Right renal cortex interstitium (tissue), 3 donors: ENCODE results near the gene ARPC4. TPM values are rescaled to one million over a fixed set of nuclear protein-coding genes. Genes with fewer than 3 reads are reported as not detected.

Experiments used
- DNase-seq, 3 donors: peaks; one replicate each; pipeline ENCODE4 v3.0.0-alpha.2; 2013; ENCODE audit warnings: low read depth in 3 of 3, low spot score in 2 of 3
- polyA plus RNA-seq, 3 donors: library from polyadenylated mRNA; unstranded; fragments of 120-200 nt; gene quantifications; one replicate each; pipeline ENCODE4 v1.2.1, GENCODE V29; 2013; ENCODE audit not compliant: insufficient read length in 3 of 3

Gene ARPC4
- 100 to 1,000 TPM; 146 to 156 (median 154) TPM for polyA plus RNA-seq

DNA sequence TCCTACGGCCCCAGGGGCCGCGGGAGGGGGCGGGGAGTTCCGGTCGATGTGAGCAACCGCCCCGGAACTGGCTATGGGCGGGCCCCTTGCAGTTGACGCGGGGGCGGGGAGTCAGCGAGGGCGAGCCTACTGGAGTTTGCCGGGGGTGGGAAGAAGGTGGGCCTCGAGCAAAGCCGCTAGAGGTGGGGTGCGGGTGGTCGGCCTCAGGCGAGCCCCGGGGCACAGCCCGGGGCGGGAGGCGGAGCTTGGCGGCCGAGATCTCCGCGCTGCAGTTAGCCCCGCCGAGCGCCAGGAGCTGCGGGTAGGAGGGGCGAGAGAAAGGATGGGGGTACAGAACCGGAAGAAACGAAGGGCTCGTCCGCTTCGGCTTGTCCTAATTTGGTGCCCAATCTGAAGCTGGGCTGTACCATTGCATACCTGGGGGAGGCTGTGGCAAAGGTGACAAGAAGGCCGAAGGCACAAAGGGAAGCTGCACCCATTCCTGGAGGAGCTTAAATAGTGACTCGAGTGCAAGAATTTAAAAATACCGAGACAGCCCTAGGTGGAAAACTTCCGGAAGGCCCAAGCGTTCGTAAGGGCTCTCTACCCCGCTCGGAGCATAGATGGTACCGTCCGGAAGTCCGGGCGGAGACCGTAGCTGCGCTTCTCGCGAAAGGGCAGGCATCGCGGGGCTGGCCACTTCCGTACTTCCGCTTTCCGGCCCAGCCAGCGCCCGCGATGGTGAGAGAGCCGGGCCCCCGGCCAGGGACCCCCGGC is at the start of gene ARPC4, which contains the start of gene TADA3:
TSS of gene ARPC4 (plus strand) at position 678 of the 756 bp plus-strand sequence. CDS start at position 718, 40 bp downstream.
TSS of gene TADA3 (minus strand) at position 69 of the 756 bp plus-strand sequence. CDS start 1,007 bp downstream, outside the sequence.
- peak; percentile 92 to 99 (median 97) for DNase-seq

DNA sequence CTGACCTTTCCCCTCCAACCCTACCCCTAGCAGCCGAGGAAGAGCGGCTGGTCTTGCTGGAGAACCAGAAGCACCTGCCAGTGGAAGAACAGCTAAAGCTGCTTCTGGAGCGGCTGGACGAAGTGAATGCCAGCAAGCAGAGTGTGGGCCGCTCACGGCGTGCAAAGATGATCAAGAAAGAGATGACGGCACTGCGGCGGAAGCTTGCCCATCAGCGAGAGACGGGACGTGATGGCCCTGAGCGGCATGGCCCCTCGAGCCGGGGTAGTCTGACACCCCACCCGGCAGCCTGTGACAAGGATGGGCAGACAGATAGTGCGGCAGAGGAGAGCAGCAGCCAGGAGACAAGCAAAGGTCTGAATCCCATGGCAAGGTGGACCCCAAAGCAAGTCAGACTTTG is 49.3 kb upstream of the ARPC4 start:
- DNase-seq: no peak

DNA sequence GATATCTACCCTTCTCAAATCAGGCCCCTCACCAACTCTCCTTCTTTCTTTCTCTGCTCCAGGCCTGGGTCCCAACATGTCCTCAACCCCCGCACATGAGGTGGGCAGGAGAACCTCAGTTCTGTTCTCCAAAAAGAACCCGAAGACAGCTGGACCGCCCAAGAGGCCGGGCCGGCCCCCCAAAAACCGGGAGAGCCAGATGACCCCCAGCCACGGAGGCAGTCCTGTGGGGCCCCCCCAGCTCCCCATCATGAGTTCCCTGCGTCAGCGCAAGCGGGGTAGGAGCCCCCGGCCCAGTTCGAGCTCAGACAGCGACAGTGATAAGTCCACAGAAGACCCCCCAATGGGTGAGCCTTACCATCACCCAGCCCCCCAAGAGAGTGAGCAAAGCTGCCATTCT is 48.7 kb upstream of the ARPC4 start:
- no peak for DNase-seq

DNA sequence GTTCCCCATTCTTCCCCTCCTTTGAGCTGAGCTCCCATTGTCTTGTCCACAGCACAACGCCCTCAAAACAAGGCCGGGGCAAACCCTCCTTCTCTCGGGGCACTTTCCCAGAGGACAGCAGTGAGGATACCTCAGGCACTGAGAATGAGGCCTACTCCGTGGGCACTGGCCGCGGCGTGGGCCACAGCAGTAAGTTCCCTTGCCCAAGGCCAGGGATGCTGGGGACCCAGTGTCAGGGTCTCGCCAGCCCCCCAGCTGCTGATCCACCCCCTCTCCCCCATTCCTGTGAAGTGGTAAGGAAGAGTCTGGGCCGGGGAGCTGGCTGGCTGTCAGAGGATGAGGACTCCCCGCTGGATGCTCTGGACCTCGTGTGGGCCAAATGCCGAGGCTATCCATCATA is 47.4 kb upstream of the ARPC4 start:
- no peak for DNase-seq

DNA sequence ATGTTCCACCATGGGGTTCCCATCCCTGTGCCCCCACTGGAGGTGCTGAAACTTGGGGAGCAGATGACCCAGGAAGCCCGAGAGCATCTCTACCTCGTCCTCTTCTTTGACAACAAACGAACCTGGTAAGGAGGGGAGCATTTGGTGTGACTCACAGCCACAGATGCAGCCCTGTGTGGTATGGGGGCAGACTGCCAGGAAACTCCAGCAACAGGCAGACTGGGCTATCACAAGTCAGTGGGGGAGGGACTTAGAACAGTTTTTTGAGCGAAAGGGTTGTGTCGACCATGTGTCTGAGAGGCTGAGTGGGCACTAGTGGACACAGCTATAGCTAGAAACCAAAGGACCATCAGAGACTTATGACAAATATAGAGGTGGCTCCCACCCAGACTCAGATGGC is 46.6 kb upstream of the ARPC4 start:
- no peak for DNase-seq

DNA sequence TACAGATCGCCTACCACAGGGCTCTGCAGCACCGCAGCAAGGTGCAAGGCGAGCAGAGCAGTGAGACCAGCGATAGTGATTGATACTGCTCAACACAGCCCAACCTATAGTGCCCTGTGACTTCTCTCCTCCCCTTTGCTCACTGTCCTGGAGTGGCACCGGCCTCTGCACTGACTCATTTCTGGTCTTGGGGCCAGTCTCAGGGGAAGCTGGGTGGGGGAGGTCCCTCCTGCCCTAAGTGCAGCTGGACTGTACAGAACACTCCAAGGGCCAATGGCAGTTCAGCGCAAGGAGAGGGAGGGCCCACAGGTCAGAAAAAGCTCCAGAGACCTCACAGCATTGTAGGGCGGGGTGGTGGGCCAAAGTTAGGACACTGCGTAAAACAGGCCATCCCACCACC is 45.6 kb upstream of the ARPC4 start:
- no peak for DNase-seq

DNA sequence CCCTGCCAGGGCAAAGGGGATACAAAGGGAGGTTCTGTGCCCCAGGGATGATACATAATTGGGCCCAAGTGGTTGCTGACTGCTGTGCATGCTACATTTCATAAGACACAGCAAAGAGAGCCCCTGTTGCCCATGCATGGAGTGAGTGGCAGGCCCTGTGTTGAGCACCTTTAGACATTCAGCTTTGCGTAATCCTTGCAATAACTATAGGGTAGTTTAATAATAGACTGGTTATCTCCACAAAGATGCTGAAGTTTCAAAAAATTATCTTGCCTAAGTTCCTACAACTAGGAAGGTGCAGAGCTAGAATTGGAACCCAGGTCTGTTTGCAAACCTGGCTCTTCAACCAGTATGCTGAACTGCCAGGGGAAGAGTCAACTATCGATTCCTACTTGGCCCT is 44.9 kb upstream of the ARPC4 start:
- DNase-seq: no peak

DNA sequence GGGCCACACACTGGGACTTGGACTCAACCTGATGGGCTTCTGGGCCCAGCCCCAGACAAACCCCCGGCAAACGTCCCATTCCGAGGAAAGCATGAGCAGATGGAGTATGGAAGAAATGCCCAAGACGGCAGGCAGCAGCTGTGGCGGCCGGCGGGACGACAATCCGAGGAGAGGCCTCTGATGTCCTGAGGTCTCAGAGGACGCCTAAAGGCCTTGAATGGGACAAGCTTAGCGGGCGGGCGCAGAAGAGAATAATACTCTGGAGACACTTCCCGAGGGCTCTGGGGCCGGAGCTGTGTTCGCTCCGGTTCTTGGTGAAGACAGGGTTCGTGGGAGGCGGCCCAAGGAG is 43.6 kb upstream of the ARPC4 start:
- DNase-seq: no peak

DNA sequence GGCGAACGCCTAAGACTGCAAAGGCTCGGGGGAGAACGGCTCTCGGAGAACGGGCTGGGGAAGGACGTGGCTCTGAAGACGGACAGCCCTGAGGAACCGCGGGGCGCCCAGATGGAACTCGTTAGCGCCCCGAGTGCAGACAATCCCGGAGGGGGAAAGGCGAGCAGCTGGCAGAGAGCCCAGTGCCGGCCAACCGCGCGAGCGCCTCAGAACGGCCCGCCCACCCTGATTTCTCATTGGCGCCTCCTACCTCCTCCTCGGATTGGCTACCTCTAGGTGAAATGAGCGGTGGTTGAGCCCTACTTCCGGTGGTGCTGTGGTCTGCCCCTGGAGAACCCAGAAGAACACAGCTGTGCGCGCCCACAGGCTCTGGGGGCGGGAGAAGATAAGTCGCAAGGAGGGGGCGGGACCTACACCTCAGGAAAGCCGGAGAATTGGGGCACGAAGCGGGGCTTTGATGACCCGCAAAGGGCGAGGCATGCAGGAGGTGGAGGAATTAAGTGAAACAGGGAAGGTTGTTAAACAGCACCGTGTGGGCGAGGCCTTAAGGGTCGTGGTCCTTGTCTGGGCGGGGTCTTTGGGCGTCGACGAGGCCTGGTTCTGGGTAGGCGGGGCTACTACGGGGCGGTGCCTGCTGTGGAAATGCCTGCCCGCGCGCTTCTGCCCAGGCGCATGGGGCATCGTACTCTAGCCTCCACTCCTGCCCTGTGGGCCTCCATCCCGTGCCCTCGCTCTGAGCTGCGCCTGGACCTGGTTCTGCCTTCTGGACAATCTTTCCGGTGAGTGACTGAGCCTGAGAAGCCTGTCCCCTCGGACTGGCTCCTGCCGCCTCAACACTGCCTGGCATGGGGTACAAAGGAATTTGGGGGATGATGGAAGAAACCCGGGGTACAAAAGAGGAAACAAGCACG is 43.0 kb upstream of the ARPC4 start, which contains the start of gene OGG1:
TSS of gene OGG1 (plus strand) at position 308 of the 911 bp plus-strand sequence. CDS start at position 643, 335 bp downstream.
- DNase-seq: peak; percentile 90 to 97 (median 94)

DNA sequence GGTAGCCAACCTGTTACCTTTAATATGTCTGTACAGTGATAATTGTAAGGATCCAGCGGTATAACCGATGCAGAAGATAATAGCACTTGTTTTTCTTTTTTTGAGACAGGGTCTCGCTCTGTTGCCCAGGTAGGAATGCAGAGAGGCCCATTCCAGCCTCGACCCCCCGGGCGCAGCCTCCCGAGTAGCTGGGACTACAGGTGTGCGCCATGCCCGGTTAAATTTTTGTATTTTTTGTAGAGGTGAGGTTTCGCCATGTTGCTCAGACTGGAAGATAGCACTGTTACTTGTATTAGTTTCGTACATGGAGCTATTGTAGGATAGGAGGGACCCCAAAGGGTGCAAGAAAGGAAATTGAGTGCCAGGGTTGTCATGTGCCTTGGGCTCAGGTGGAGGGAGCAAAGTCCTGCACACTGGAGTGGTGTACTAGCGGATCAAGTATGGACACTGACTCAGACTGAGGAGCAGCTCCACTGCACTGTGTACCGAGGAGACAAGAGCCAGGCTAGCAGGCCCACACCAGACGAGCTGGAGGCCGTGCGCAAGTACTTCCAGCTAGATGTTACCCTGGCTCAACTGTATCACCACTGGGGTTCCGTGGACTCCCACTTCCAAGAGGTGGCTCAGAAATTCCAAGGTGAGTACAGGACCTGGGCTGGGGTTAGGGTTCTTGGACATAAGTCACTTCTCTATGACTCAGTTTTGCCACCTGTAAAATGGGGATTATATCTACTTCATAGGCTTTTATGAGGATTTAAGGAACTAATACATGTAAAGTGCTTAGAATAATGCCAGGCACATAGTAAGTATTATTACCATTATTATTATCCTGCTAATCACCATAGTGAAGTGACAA is 42.1 kb upstream of the ARPC4 start:
- DNase-seq: no peak

DNA sequence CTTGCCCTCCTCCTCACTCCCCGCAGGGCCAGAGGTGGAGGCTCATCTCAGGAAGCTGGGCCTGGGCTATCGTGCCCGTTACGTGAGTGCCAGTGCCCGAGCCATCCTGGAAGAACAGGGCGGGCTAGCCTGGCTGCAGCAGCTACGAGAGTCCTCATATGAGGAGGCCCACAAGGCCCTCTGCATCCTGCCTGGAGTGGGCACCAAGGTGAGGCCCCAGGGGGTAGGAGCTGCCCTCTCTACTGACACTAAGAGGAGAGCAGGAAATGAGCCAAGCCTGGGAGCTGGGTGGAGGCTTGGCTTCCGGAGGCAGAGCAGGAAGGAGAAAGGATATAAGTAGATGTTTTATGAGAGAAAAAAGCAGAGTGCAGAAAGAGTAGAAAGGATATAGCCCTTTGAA is 38.2 kb upstream of the ARPC4 start:
- no peak for DNase-seq

DNA sequence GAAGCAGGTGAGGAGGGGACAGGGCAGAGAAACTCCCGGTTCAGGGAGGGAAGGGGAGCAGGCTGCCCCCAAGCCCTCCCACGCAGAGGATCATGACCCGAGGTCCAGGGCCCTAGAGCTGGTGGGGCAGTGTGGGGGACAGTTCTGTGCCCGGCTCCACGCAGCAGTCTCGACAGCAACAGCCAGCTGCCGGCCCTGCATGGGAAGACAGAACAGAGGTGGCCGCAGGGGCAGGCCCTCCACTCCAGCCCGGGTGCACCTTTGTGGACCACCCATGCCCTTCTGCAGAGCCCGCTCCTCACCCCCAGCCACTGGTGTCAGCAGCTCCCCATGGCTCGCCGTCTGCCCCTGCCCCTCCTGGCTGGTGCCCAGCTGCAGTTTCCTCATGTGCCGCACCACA is 35.5 kb upstream of the ARPC4 start:
- no peak for DNase-seq

DNA sequence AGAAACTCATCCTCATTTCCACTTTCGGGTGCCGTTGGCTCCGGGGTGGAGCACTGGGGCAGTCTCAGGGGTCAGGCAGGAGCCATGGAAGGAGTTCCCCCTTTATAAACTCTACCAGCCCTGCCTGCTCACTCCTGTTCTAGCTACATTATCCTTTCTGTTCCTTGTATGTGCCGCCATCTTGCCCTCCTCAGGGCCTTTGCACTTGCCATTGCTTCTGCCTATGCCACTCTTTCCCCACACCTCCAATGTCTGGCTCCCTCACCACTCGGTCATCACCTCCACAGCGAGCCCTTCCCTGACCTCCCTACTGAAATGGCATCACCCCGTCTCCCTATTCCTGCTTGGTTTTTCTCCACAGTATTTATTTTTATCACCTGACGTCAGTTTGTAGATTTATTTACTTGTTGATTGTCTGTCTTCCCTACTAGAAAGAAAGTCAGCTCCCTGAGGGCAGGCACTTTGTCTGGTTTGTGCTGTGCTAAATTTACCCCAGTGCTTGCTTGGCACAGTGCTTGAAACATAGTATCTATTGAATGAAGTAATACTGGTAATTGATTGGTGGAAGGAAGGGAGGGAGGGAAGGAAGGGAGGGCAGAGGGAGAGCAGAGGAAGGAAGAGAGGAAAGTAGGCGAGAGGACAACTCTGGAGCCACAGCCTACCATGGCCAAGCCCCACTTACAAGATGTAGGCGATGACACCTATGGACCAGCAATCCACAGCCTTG is 31.9 kb upstream of the ARPC4 start:
- no peak for DNase-seq

DNA sequence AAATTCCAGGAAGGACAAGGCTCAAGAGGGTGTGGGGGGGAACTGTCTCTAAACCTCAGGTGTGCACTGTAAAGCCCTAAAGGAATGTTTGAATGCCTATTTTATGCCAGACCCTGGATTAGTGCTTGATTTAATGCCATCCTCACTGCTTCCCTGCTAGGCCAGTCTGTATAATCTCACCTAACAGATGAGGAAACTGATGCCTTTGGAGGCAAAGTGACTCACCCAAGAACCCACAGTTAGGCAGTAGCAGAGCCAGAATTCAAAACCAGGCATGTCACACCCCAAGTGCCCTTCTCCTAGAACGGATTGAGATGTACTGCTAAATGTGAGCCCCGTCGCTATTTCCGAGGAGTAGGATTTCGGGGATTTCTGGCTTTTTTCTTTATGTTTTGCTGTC is 31.0 kb upstream of the ARPC4 start:
- DNase-seq: no peak

DNA sequence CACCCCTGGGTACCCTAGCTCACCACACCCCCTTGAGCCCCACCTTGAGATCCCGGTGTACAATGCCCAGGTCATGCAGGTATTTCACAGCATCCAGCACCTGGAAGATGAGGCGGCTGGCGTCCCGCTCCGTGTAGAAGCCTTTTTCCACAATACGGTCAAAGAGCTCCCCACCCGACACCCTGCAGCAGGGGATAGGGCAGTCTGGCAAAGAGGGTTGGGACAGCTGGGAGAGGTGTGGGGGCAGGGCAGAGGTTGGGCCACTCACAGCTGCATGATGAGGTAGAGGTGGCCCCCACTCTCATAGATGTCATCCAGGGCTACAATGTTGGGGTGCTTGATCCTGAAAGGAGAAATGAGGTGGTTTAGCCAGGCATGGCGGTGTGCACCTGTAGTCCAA is 30.0 kb upstream of the ARPC4 start:
- no peak for DNase-seq

DNA sequence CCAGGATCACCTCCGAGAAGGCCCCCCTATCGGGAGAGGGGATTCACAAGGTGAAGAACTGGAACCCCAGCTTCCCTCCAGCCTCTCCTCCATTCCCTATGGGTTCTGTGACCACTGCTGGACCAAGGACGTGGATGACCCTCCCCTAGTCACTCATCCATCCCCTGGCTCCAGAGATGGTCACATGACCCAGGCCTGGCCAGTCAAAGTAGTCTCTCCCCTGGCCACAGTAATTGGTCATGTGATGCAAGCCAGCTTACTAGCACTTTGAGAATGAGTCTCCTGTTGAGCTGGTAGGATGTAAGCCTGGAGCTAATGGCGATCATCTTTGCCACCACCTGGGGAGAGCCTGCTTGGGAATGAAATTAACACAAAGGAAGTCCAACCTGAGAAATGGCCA is 27.0 kb upstream of the ARPC4 start:
- DNase-seq: no peak

DNA sequence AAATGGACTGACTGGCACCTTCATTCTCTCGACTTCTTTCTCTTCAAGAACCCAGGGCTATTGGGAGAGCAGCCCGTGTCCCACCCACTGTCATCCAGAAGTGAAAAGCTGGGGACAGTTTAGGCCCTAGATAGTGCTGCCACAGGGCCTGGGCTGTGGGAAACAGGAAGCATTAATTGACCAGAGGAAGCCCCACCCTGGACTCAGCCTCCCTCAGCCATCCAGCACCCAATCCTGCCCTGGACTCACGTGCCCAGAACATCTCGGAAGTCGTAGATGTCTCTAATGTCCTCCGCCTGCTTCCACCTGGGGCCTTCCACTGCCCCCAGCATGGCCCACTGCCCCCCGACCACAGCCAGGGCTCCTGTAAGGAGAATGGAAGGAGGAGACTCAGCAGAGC is 25.5 kb upstream of the ARPC4 start:
- no peak for DNase-seq

DNA sequence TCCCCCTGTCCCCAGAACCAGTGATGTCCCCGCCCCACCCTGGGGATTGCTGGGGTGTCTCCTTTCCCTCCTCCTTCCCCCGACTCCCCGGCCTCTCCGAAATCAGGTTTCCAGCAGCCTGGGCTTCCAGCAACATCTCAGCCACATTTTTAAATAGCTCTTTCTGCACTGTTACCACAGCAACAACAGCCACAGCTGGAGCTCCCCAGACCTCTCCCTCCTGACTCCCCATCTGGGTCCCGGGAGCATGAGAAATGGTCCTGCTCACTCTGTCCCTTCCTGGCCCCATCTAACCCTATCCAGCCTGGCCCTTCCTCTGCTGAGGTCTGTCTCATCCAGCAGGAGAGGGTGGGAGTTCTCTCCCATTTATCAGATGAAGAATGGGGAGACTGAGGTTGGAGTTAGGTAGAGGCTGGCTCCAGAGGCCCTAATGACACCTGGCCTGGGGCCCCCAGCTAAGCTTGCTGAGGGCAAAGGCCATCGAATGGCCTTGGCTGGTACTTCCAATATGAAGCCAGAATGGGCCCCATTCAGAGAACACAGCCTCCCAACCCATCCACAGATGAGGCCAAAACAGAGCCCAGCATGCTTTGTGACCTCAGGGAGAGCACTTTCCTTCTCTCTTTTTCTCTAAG is 24.6 kb upstream of the ARPC4 start:
- no peak for DNase-seq

DNA sequence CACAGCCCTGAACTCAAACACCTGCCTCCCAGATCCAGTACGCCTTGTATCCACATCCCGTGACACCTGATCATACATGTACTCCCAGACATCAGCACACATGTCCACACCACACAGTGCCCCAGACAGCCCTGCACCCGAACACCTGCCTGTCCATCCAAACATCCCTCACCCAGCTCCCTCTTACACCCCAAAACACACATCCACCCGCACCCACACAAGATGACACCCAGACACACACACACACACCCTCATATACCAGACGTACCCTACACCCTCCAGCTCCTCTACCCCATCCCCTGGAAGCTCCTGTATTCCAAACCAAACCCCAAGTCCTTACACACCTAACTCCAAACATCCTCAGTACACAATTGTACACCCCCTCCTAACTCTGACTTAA is 23.9 kb upstream of the ARPC4 start:
- no peak for DNase-seq
